Cortex of kidney (tissue), 1 donor: Measurements from ENCODE around the gene KDSR.
"Not testable (repeated sequence)": the region's sequence is repeated elsewhere in the genome, so short reads cannot be mapped to it uniquely, and the experiment has no call there.

ENCODE experiments used
- DNase-seq: peaks from one replicate; lab custom pipeline; 2025; lab: John Stamatoyannopoulos, UW

KDSR gene

GRCh38 chr18:63366213-63367052 lies 573 bp downstream of the KDSR start:
- no peak for DNase-seq

GRCh38 chr18:63365876-63366212 lies 1.2 kb downstream of the KDSR start:
- no peak for DNase-seq

GRCh38 chr18:63363951-63364350 lies 3.1 kb downstream of the KDSR start:
- no peak for DNase-seq

- not testable (repeated sequence) for DNase-seq
These were observed 3.6 kb downstream of the KDSR start for GRCh38 chr18:63363420-63363819.

GRCh38 chr18:63356272-63356896 lies 10.6 kb downstream of the KDSR start:
- no peak for DNase-seq

GRCh38 chr18:63350230-63350629 lies 16.8 kb downstream of the KDSR start:
- DNase-seq: no peak

- no peak for DNase-seq
These were observed 18.4 kb downstream of the KDSR start for GRCh38 chr18:63348508-63349136.

- no peak for DNase-seq
These were observed 20.4 kb downstream of the KDSR start for GRCh38 chr18:63346480-63347183.

GRCh38 chr18:63346031-63346430 lies 21.0 kb downstream of the KDSR start:
- no peak for DNase-seq

GRCh38 chr18:63344918-63345317 lies 22.1 kb downstream of the KDSR start:
- no peak for DNase-seq

GRCh38 chr18:63344263-63344662 lies 22.7 kb downstream of the KDSR start:
- DNase-seq: no peak

GRCh38 chr18:63342206-63342605 lies 24.8 kb downstream of the KDSR start:
- DNase-seq: no peak

- no peak for DNase-seq
These were observed 27.0 kb downstream of the KDSR start for GRCh38 chr18:63339920-63340484.

GRCh38 chr18:63336366-63337099 lies 30.5 kb downstream of the KDSR start:
- DNase-seq: no peak

GRCh38 chr18:63331105-63331504 lies 35.9 kb downstream of the KDSR start:
- DNase-seq: no peak

- no peak for DNase-seq
These were observed 37.4 kb downstream of the KDSR start for GRCh38 chr18:63329431-63330145.

GRCh38 chr18:63326011-63326410 lies 41.0 kb downstream of the KDSR start:
- DNase-seq: no peak

- DNase-seq: no peak
These were observed 41.8 kb downstream of the KDSR start for GRCh38 chr18:63325086-63325686.

GRCh38 chr18:63322908-63323634 lies 43.9 kb downstream of the KDSR start:
- DNase-seq: no peak

- no peak for DNase-seq
These were observed 44.8 kb downstream of the KDSR start for GRCh38 chr18:63322206-63322605.
